ENCODE measurements around the gene MAPK6.

The MAPK6 gene

DNA sequence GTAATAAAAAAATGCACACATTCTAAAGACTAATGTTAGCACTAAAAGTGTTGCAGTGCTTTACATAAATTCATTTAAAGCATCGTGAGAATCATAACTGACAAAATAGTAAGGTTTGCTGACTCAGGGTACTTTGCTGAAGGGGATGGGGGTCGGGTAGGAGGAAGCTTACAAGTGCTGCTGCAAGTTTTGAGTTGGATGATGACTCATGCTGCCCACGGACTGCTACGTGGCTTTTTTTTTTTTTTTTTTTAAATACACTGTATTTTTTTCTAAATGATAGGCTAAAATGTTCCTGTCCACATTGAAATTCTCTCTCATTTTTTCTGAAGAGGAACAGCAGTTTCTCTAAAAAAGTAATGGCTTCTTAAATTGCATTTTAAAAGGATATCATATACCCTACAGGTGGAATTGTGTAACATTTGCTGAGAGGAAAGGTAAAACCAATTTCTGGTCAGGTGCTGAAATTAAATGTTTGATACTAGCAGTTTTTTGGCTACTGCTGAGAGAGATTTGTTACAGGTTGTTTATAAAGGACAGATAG, 2.2 kb downstream of the MAPK6 start:
- H3K4me1 ChIP-seq (ENCODE audit: control insufficient read depth, insufficient read depth, low read length, poor library complexity, severe bottlenecking) = peaks cover 8% of the 10 kb centered on the region
- H3K27ac ChIP-seq (ENCODE audit: insufficient read depth, low read length, poor library complexity, severe bottlenecking) = no peak overlapping the region
- H3K27me3 ChIP-seq (replicated peaks; ENCODE audit: control insufficient read depth, insufficient read depth, low read length, poor library complexity, severe bottlenecking) = no peaks in the 10 kb centered on the region
- H3K4me3 ChIP-seq (ENCODE audit: insufficient read depth, low read depth, low read length, poor library complexity, severe bottlenecking) = no peak overlapping the region
- H3K9me3 ChIP-seq (ENCODE audit: control insufficient read depth, low read length) = no peaks in the 10 kb centered on the region
- H3K36me3 ChIP-seq (ENCODE audit: control insufficient read depth, insufficient read depth, low read length) = no peaks in the 10 kb centered on the region
- DNase-seq = peak; percentile 44 to 51 (median 48)

DNA sequence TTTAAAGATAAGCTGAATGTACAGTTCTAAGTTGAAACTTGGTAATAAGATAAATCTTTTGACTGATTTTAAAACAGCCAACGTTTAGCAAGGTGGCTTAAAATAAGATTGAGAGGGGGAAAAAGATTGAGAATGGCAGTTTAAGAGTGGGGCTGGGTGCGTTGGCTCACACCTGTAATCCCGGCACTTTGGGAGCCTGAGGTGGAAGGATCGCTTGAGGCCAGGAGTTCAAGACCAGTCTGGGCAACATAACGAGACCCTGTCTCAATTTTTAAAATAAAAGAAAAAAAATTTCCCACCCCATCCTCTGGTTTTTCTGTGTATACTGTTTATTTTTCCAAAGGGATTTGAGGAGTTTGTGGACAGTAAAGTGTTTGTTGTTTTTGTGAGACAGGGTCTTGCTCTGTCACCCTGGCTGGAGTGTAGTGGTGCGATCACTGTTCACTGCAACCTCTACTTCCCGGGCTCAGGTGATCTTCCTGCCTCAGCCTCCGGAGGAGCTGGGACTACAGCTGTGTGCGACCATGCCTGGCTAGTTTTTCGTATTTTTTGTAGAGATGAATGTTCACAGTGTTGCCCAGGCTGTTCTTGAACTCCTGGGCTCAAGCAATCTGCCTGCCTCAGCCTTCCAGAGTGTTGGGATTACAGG, 3.0 kb downstream of the MAPK6 start:
- Histone ChIP-seq H3K4me3 (ENCODE audit: insufficient read depth, low read depth, low read length, poor library complexity, severe bottlenecking) (no peak overlapping the region), H3K27me3 (replicated peaks; ENCODE audit: control insufficient read depth, insufficient read depth, low read length, poor library complexity, severe bottlenecking) (no peaks in the 10 kb centered on the region), H3K4me1 (ENCODE audit: control insufficient read depth, insufficient read depth, low read length, poor library complexity, severe bottlenecking) (peaks cover 8% of the 10 kb centered on the region), H3K27ac (ENCODE audit: insufficient read depth, low read length, poor library complexity, severe bottlenecking) (no peak overlapping the region), H3K9me3 (ENCODE audit: control insufficient read depth, low read length) (no peaks in the 10 kb centered on the region), H3K36me3 (ENCODE audit: control insufficient read depth, insufficient read depth, low read length) (no peaks in the 10 kb centered on the region)
- DNase-seq = no peak

DNA sequence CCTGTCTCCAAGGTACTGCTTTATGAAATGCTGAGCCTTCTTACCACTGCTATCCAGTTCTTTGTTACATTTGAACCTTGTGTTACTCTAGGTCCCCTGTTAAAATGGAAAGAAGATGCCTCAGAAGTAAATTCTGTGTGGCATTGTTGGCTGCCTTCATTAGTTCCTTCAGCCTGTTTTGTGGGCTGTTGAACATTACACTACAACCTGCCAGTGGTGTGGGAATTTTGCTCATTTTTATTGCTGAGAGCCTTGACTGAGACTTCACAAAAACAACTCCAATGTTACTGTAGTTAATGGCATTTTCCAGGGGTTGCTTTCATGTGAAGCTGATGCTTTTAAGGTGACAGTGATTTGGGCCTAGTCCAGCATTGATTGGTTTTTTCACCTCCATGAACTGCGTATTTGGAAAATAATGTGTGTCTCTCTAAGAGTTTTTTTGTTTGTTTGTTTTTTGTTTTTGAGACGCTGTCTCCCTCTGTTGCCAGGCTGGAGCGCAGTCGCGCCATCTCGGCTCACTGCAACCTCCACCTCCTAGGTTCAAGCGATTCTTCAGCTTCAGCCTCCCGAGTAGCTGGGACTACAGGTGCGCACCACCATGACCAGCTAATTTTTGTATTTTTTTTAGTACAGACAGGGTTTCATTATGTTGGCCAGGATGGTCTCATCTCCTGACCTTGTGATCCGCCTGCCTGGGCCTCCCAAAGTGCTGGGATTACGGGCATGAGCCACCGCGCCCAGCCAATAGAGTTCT, 4.3 kb downstream of the MAPK6 start:
- Histone ChIP-seq H3K4me1 (ENCODE audit: control insufficient read depth, insufficient read depth, low read length, poor library complexity, severe bottlenecking) (peaks cover 8% of the 10 kb centered on the region), H3K36me3 (ENCODE audit: control insufficient read depth, insufficient read depth, low read length) (no peaks in the 10 kb centered on the region), H3K27me3 (replicated peaks; ENCODE audit: control insufficient read depth, insufficient read depth, low read length, poor library complexity, severe bottlenecking) (no peaks in the 10 kb centered on the region), H3K27ac (ENCODE audit: insufficient read depth, low read length, poor library complexity, severe bottlenecking) (no peak overlapping the region), H3K9me3 (ENCODE audit: control insufficient read depth, low read length) (no peaks in the 10 kb centered on the region), H3K4me3 (ENCODE audit: insufficient read depth, low read depth, low read length, poor library complexity, severe bottlenecking) (no peak overlapping the region)
- no peak for DNase-seq

DNA sequence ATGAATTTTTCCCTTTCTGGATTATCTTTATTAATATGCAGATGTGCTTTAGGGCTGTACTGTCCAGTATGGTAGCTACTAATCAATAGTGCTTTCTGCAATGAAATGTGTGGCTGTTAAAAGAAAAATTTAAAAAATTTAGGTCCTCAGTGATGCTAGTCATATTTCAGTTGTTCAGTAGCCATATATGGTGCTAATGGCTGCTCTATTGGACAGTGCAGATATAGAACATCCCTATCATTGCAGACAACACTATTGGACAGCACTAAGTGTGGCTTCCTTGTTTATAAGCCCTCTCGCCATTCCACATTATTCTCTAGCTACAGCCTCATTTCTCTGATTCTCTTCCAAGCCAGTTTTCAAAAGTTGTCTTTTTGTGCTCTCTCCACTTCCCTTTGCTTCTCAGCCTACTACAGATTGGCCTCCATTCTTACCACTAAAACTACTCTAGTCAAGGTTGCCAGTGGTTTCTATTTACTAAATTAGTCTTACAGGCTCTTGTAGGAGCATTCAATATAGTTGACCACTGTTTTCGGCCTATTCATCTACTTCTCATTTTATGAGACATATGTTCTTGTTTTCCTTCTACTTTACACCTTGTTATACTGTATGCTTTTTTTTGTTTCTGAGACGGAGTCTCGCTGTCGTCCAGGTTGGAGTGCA, 9.5 kb downstream of the MAPK6 start:
- Histone ChIP-seq H3K27me3 (replicated peaks; ENCODE audit: control insufficient read depth, insufficient read depth, low read length, poor library complexity, severe bottlenecking) (no peaks in the 10 kb centered on the region), H3K36me3 (ENCODE audit: control insufficient read depth, insufficient read depth, low read length) (peaks cover 5% of the 10 kb centered on the region), H3K4me1 (ENCODE audit: control insufficient read depth, insufficient read depth, low read length, poor library complexity, severe bottlenecking) (no peaks in the 10 kb centered on the region), H3K9me3 (ENCODE audit: control insufficient read depth, low read length) (no peaks in the 10 kb centered on the region), H3K4me3 (ENCODE audit: insufficient read depth, low read depth, low read length, poor library complexity, severe bottlenecking) (no peak overlapping the region), H3K27ac (ENCODE audit: insufficient read depth, low read length, poor library complexity, severe bottlenecking) (no peak overlapping the region)
- no peak for DNase-seq

DNA sequence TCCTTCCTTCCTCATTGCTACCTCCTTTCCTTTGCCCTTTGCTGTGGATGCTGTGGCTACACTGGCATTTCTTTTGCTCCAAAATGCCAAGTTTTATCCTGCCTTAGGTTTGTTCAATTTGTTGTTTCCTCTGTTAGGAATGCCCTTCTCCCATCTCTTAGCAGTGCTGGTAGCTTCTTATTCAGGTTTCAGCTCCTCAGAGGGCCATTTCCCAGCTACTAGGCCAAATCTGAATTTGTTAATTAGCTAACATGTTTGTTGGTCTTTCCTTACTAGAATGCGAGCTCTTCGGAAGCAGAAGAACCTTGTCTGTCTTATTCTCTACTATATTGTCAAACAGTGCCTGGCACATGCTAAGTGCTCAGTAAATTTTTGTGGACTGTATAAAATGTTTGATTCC, 11.0 kb downstream of the MAPK6 start:
- no peaks in the 10 kb centered on the region for H3K27me3 ChIP-seq (replicated peaks; ENCODE audit: control insufficient read depth, insufficient read depth, low read length, poor library complexity, severe bottlenecking)
- H3K36me3 ChIP-seq (ENCODE audit: control insufficient read depth, insufficient read depth, low read length) = peaks cover 5% of the 10 kb centered on the region
- no peaks in the 10 kb centered on the region for H3K4me1 ChIP-seq (ENCODE audit: control insufficient read depth, insufficient read depth, low read length, poor library complexity, severe bottlenecking)
- no peaks in the 10 kb centered on the region for H3K9me3 ChIP-seq (ENCODE audit: control insufficient read depth, low read length)
- H3K27ac ChIP-seq (ENCODE audit: insufficient read depth, low read length, poor library complexity, severe bottlenecking) = no peak overlapping the region
- DNase-seq = no peak
- H3K4me3 ChIP-seq (ENCODE audit: insufficient read depth, low read depth, low read length, poor library complexity, severe bottlenecking) = no peak overlapping the region

DNA sequence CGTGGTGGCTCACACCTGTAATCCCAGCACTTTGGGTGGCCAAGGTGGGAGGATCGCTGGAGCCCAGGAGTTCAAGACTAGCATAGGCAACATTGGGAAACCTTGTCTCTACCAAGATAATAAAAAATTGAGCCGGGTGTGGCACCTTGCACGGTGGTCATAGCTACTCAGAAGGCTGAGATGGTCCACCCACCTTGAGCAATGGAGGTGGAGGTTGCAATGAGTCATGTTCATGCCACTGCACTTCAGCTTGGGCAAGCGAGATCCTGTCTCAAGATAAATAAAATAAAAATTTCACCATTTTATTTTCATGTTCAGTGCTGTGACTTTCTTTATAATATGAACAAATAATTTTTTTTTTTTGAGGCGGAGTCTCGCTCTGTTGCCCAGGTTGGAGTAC, 12.5 kb downstream of the MAPK6 start:
- no peaks in the 10 kb centered on the region for H3K4me1 ChIP-seq (ENCODE audit: control insufficient read depth, insufficient read depth, low read length, poor library complexity, severe bottlenecking)
- H3K27me3 ChIP-seq (replicated peaks; ENCODE audit: control insufficient read depth, insufficient read depth, low read length, poor library complexity, severe bottlenecking) = no peaks in the 10 kb centered on the region
- H3K4me3 ChIP-seq (ENCODE audit: insufficient read depth, low read depth, low read length, poor library complexity, severe bottlenecking) = no peak overlapping the region
- peaks cover 5% of the 10 kb centered on the region for H3K36me3 ChIP-seq (ENCODE audit: control insufficient read depth, insufficient read depth, low read length)
- no peak for DNase-seq
- H3K27ac ChIP-seq (ENCODE audit: insufficient read depth, low read length, poor library complexity, severe bottlenecking) = no peak overlapping the region
- H3K9me3 ChIP-seq (ENCODE audit: control insufficient read depth, low read length) = no peaks in the 10 kb centered on the region

DNA sequence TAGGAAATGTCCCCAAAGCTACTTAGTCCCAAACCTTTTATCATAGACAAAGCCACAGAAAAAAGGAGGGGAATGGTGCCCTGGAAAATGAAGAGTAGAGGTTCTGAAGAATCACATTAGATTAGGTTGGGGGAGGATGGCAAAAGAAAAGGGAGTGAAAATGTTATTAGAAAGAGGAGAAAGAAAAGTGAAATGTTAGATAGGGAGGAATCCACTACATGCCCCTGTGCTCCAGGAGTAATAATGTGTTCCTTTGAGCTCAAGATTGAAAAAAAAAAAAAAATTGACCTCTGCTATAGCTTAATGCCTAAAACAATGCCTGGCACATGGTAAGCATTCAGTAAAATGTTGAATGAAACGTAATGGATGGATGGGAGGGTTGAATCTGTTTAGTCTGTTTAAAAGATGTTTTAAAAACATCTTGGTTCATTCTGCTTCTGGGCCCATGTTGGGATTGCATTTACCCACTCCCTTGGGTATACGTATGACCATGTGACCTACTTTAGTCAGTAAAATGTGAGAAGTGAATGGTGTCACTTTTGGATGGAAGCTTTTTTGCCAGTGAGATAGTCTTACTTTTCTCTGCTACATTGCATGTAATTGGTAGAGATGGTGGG, 19.0 kb downstream of the MAPK6 start:
- Histone ChIP-seq H3K4me3 (ENCODE audit: insufficient read depth, low read depth, low read length, poor library complexity, severe bottlenecking) (no peak overlapping the region), H3K27ac (ENCODE audit: insufficient read depth, low read length, poor library complexity, severe bottlenecking) (no peak overlapping the region), H3K27me3 (replicated peaks; ENCODE audit: control insufficient read depth, insufficient read depth, low read length, poor library complexity, severe bottlenecking) (no peaks in the 10 kb centered on the region), H3K36me3 (ENCODE audit: control insufficient read depth, insufficient read depth, low read length) (no peaks in the 10 kb centered on the region), H3K4me1 (ENCODE audit: control insufficient read depth, insufficient read depth, low read length, poor library complexity, severe bottlenecking) (peaks cover 8% of the 10 kb centered on the region), H3K9me3 (ENCODE audit: control insufficient read depth, low read length) (no peaks in the 10 kb centered on the region)
- DNase-seq = no peak

DNA sequence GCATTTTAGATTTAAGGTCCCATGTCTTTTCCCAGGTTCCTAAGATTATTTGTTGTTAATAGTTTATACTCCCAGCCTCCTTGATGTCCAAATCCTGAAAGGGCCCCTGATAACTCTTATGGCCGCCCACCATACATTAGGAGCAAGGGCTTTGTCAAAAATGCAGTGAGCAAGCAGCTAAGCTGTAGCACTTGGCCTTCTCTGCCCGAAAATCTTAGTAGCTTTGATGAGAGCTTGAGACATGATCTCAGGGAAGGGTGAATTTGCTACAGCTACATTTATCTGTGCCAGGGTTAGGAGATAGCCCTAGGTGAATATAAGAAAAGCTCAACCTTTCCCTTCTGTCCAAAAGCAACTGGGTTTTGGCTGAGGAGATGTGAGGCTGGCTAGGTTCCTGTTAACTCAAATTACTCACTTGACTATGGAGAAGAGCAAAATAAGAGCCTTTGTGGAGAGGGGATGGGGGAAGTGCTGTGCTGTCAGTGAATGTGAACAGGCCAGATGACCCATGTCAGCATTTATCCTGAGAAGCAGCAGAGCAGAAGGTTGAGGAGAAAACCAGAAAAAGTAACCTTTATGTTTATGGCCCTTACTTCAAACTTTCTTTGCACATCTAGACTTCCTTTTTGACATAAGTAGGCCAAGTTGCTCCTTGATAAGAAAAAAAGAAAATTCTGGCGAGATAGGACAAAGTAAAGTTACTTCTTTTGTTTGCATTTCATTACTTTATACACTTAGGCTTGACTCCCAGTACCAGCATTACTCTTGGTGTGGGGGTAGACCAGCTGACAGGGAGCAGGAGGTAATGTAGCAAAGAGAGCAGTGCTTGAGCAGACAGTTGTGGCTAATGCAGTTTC, 21.1 kb downstream of the MAPK6 start:
- Histone ChIP-seq H3K27me3 (replicated peaks; ENCODE audit: control insufficient read depth, insufficient read depth, low read length, poor library complexity, severe bottlenecking) (no peaks in the 10 kb centered on the region), H3K36me3 (ENCODE audit: control insufficient read depth, insufficient read depth, low read length) (no peaks in the 10 kb centered on the region), H3K4me3 (ENCODE audit: insufficient read depth, low read depth, low read length, poor library complexity, severe bottlenecking) (no peak overlapping the region), H3K4me1 (ENCODE audit: control insufficient read depth, insufficient read depth, low read length, poor library complexity, severe bottlenecking) (peaks cover 11% of the 10 kb centered on the region), H3K27ac (ENCODE audit: insufficient read depth, low read length, poor library complexity, severe bottlenecking) (no peak overlapping the region), H3K9me3 (ENCODE audit: control insufficient read depth, low read length) (no peaks in the 10 kb centered on the region)
- no peak for DNase-seq

DNA sequence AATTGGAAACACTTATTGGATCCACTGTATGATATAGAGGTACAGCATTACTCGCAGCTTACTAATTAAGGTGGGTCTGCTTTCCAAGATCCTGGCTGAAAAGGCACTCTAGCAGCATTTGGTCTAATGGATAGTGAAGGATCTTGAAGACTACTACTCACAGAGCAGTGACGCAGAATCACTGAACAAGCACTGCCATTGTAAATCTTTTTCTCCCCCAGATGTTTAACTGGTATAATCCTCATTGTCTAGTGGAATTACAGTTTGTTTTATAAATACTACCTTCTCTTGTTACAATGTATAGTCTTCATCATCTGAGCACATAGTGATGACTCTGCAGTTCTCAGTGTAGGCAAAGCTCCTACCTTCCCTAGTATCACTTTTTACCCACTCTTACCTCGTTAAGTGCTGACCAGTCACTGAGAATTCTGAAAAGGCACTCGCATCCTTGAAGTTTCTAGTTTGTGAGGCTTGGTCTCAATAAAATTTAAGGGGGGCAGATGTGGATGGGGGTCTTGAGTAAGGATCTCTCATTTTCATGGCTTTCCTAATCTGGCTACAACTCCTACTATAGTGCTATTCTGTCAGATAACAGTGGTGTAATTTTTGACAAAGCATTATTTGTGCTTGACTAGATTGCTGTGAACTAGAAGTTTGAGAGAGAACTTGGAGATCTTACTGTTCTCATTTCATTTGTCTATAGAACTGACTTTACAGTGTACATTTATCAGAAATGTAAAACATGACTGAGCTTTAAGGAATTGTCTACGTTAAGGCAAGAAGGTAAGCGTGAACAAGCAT, 23.2 kb downstream of the MAPK6 start:
- no peaks in the 10 kb centered on the region for H3K9me3 ChIP-seq (ENCODE audit: control insufficient read depth, low read length)
- peaks cover 14% of the 10 kb centered on the region for H3K4me1 ChIP-seq (ENCODE audit: control insufficient read depth, insufficient read depth, low read length, poor library complexity, severe bottlenecking)
- no peaks in the 10 kb centered on the region for H3K27me3 ChIP-seq (replicated peaks; ENCODE audit: control insufficient read depth, insufficient read depth, low read length, poor library complexity, severe bottlenecking)
- H3K27ac ChIP-seq (ENCODE audit: insufficient read depth, low read length, poor library complexity, severe bottlenecking) = no peak overlapping the region
- no peak overlapping the region for H3K4me3 ChIP-seq (ENCODE audit: insufficient read depth, low read depth, low read length, poor library complexity, severe bottlenecking)
- DNase-seq = no peak
- no peaks in the 10 kb centered on the region for H3K36me3 ChIP-seq (ENCODE audit: control insufficient read depth, insufficient read depth, low read length)
